ENCODE results near the gene PICALM. TPM values are rescaled to one million over a fixed set of nuclear protein-coding genes. Genes with fewer than 3 reads are reported as not detected.

PICALM gene
- total RNA-seq, 1 experiment from 2014 or later = 566 TPM

- no peaks in the 10 kb centered on the region; the same call in 1 of the 2 replicates for H3K9me2 ChIP-seq (replicated peaks; ENCODE audit: insufficient read depth, low read length)
- peaks cover 34% of the 10 kb centered on the region for H3K79me2 ChIP-seq (ENCODE audit: low read length)
- peak overlapping the region; percentile 85 for H3K4me2 ChIP-seq (ENCODE audit: low read depth, low read length, poor library complexity, severe bottlenecking)
- peak overlapping the region; percentile 71; the same call in 1 of the 2 replicates for H3K9ac ChIP-seq (ENCODE audit: low read length)
- H3K36me3 ChIP-seq (ENCODE audit: insufficient read depth, low read length) = no peaks in the 10 kb centered on the region
- DNase-seq = peak; percentile 62
- H2AFZ ChIP-seq (ENCODE audit: low read length) = peak overlapping the region; percentile 73
- peaks cover 35% of the 10 kb centered on the region for H3K4me1 ChIP-seq (ENCODE audit: low read length)
- peaks cover 28% of the 10 kb centered on the region for H4K20me1 ChIP-seq (ENCODE audit: insufficient read depth, low read depth, low read length)
- no peaks in the 10 kb centered on the region for H3K27me3 ChIP-seq (ENCODE audit: low read length)
- peak overlapping the region; percentile 74 for H3K27ac ChIP-seq (ENCODE audit: low read length)
- H3K9me3 ChIP-seq (ENCODE audit: low read length) = no peaks in the 10 kb centered on the region
- H3K4me3 ChIP-seq (ENCODE audit: low read length) = peak overlapping the region; percentile 63; the same call in 1 of the 2 replicates
Observed at GRCh38 chr11:86070142-86071056, 1.5 kb upstream of the PICALM start.

GRCh38 chr11:86069408-86070101, 671 bp upstream of the PICALM start:
- H3K9me3 ChIP-seq (ENCODE audit: low read length) = no peaks in the 10 kb centered on the region
- peak overlapping the region; percentile 71 for H3K9ac ChIP-seq (ENCODE audit: low read length)
- H3K27ac ChIP-seq (ENCODE audit: low read length) = peak overlapping the region; percentile 74
- peaks cover 42% of the 10 kb centered on the region for H3K79me2 ChIP-seq (ENCODE audit: low read length)
- peaks cover 34% of the 10 kb centered on the region for H4K20me1 ChIP-seq (ENCODE audit: insufficient read depth, low read depth, low read length)
- no peaks in the 10 kb centered on the region for H3K27me3 ChIP-seq (ENCODE audit: low read length)
- peak overlapping the region; percentile 73 for H2AFZ ChIP-seq (ENCODE audit: low read length)
- DNase-seq = peak; percentile 82
- H3K36me3 ChIP-seq (ENCODE audit: insufficient read depth, low read length) = no peaks in the 10 kb centered on the region
- H3K9me2 ChIP-seq (replicated peaks; ENCODE audit: insufficient read depth, low read length) = no peaks in the 10 kb centered on the region; the same call in 1 of the 2 replicates
- H3K4me1 ChIP-seq (ENCODE audit: low read length) = peaks cover 42% of the 10 kb centered on the region
- H3K4me3 ChIP-seq (ENCODE audit: low read length) = peak overlapping the region; percentile 63
- peak overlapping the region; percentile 85 for H3K4me2 ChIP-seq (ENCODE audit: low read depth, low read length, poor library complexity, severe bottlenecking)

GRCh38 chr11:86068138-86068871, 579 bp downstream of the PICALM start:
- H2AFZ ChIP-seq (ENCODE audit: low read length) = no peak overlapping the region
- peak overlapping the region; percentile 77 for H3K27ac ChIP-seq (ENCODE audit: low read length)
- no peaks in the 10 kb centered on the region for H3K27me3 ChIP-seq (ENCODE audit: low read length)
- no peaks in the 10 kb centered on the region for H3K36me3 ChIP-seq (ENCODE audit: insufficient read depth, low read length)
- peaks cover 54% of the 10 kb centered on the region for H3K79me2 ChIP-seq (ENCODE audit: low read length)
- peaks cover 45% of the 10 kb centered on the region for H4K20me1 ChIP-seq (ENCODE audit: insufficient read depth, low read depth, low read length)
- H3K9ac ChIP-seq (ENCODE audit: low read length) = peak overlapping the region; percentile 85
- peaks cover 55% of the 10 kb centered on the region for H3K4me1 ChIP-seq (ENCODE audit: low read length)
- H3K9me2 ChIP-seq (replicated peaks; ENCODE audit: insufficient read depth, low read length) = no peaks in the 10 kb centered on the region; the same call in 1 of the 2 replicates
- H3K4me3 ChIP-seq (ENCODE audit: low read length) = peak overlapping the region; percentile 76
- peak overlapping the region; percentile 74 for H3K4me2 ChIP-seq (ENCODE audit: low read depth, low read length, poor library complexity, severe bottlenecking)
- peak; percentile 96 for DNase-seq
- no peaks in the 10 kb centered on the region for H3K9me3 ChIP-seq (ENCODE audit: low read length)

- peak overlapping the region; percentile 77 for H3K27ac ChIP-seq (ENCODE audit: low read length)
- no peaks in the 10 kb centered on the region; the same call in 1 of the 2 replicates for H3K9me2 ChIP-seq (replicated peaks; ENCODE audit: insufficient read depth, low read length)
- no peak for DNase-seq
- no peak overlapping the region for H2AFZ ChIP-seq (ENCODE audit: low read length)
- H3K9me3 ChIP-seq (ENCODE audit: low read length) = no peaks in the 10 kb centered on the region
- no peaks in the 10 kb centered on the region for H3K27me3 ChIP-seq (ENCODE audit: low read length)
- H3K79me2 ChIP-seq (ENCODE audit: low read length) = peaks cover 60% of the 10 kb centered on the region
- H4K20me1 ChIP-seq (ENCODE audit: insufficient read depth, low read depth, low read length) = peaks cover 50% of the 10 kb centered on the region
- peak overlapping the region; percentile 85 for H3K9ac ChIP-seq (ENCODE audit: low read length)
- H3K36me3 ChIP-seq (ENCODE audit: insufficient read depth, low read length) = no peaks in the 10 kb centered on the region
- peak overlapping the region; percentile 76 for H3K4me3 ChIP-seq (ENCODE audit: low read length)
- H3K4me1 ChIP-seq (ENCODE audit: low read length) = peaks cover 60% of the 10 kb centered on the region
- peak overlapping the region; percentile 74 for H3K4me2 ChIP-seq (ENCODE audit: low read depth, low read length, poor library complexity, severe bottlenecking)
Observed at GRCh38 chr11:86067851-86068137, 1.1 kb downstream of the PICALM start.

- peaks cover 64% of the 10 kb centered on the region for H3K4me1 ChIP-seq (ENCODE audit: low read length)
- no peaks in the 10 kb centered on the region for H3K9me3 ChIP-seq (ENCODE audit: low read length)
- H3K79me2 ChIP-seq (ENCODE audit: low read length) = peaks cover 65% of the 10 kb centered on the region
- H3K4me2 ChIP-seq (ENCODE audit: low read depth, low read length, poor library complexity, severe bottlenecking) = peak overlapping the region; percentile 74
- peaks cover 56% of the 10 kb centered on the region for H4K20me1 ChIP-seq (ENCODE audit: insufficient read depth, low read depth, low read length)
- no peaks in the 10 kb centered on the region for H3K27me3 ChIP-seq (ENCODE audit: low read length)
- peak overlapping the region; percentile 85 for H3K9ac ChIP-seq (ENCODE audit: low read length)
- H2AFZ ChIP-seq (ENCODE audit: low read length) = no peak overlapping the region
- no peaks in the 10 kb centered on the region for H3K36me3 ChIP-seq (ENCODE audit: insufficient read depth, low read length)
- no peaks in the 10 kb centered on the region; the same call in 1 of the 2 replicates for H3K9me2 ChIP-seq (replicated peaks; ENCODE audit: insufficient read depth, low read length)
- DNase-seq = peak; percentile 81
- H3K4me3 ChIP-seq (ENCODE audit: low read length) = peak overlapping the region; percentile 76
- H3K27ac ChIP-seq (ENCODE audit: low read length) = peak overlapping the region; percentile 77
Observed at GRCh38 chr11:86067009-86067850, 1.7 kb downstream of the PICALM start.

- peaks cover 62% of the 10 kb centered on the region for H4K20me1 ChIP-seq (ENCODE audit: insufficient read depth, low read depth, low read length)
- peak overlapping the region; percentile 74 for H3K4me2 ChIP-seq (ENCODE audit: low read depth, low read length, poor library complexity, severe bottlenecking)
- H3K9me3 ChIP-seq (ENCODE audit: low read length) = no peaks in the 10 kb centered on the region
- H3K9ac ChIP-seq (ENCODE audit: low read length) = peak overlapping the region; percentile 85
- DNase-seq = no peak
- H3K4me1 ChIP-seq (ENCODE audit: low read length) = peaks cover 68% of the 10 kb centered on the region
- H3K9me2 ChIP-seq (replicated peaks; ENCODE audit: insufficient read depth, low read length) = no peaks in the 10 kb centered on the region; the same call in 1 of the 2 replicates
- H3K27me3 ChIP-seq (ENCODE audit: low read length) = no peaks in the 10 kb centered on the region
- H3K27ac ChIP-seq (ENCODE audit: low read length) = peak overlapping the region; percentile 77
- H3K36me3 ChIP-seq (ENCODE audit: insufficient read depth, low read length) = peaks cover 4% of the 10 kb centered on the region; the same call in 1 of the 2 replicates
- H3K4me3 ChIP-seq (ENCODE audit: low read length) = peak overlapping the region; percentile 76
- H2AFZ ChIP-seq (ENCODE audit: low read length) = no peak overlapping the region
- peaks cover 71% of the 10 kb centered on the region for H3K79me2 ChIP-seq (ENCODE audit: low read length)
Observed at GRCh38 chr11:86066657-86067008, 2.3 kb downstream of the PICALM start.

GRCh38 chr11:86066033-86066432, 2.9 kb downstream of the PICALM start:
- DNase-seq = no peak
- H3K9me2 ChIP-seq (replicated peaks; ENCODE audit: insufficient read depth, low read length) = no peaks in the 10 kb centered on the region; the same call in 1 of the 2 replicates
- H3K36me3 ChIP-seq (ENCODE audit: insufficient read depth, low read length) = peaks cover 7% of the 10 kb centered on the region; the same call in 1 of the 2 replicates
- peaks cover 68% of the 10 kb centered on the region for H4K20me1 ChIP-seq (ENCODE audit: insufficient read depth, low read depth, low read length)
- H2AFZ ChIP-seq (ENCODE audit: low read length) = no peak overlapping the region
- peak overlapping the region; percentile 74 for H3K4me2 ChIP-seq (ENCODE audit: low read depth, low read length, poor library complexity, severe bottlenecking)
- peak overlapping the region; percentile 77 for H3K27ac ChIP-seq (ENCODE audit: low read length)
- no peaks in the 10 kb centered on the region for H3K27me3 ChIP-seq (ENCODE audit: low read length)
- peak overlapping the region; percentile 76 for H3K4me3 ChIP-seq (ENCODE audit: low read length)
- H3K9ac ChIP-seq (ENCODE audit: low read length) = peak overlapping the region; percentile 85
- H3K9me3 ChIP-seq (ENCODE audit: low read length) = no peaks in the 10 kb centered on the region
- H3K4me1 ChIP-seq (ENCODE audit: low read length) = peaks cover 73% of the 10 kb centered on the region
- H3K79me2 ChIP-seq (ENCODE audit: low read length) = peaks cover 77% of the 10 kb centered on the region

All from Karpas-422 (cell line).